IMR-90 (cell line): Measurements from ENCODE around the gene DEDD2. TPM values are rescaled to one million over a fixed set of nuclear protein-coding genes. Genes with fewer than 3 reads are reported as not detected.
A peak's percentile ranks its signal among the peaks of the same experiment; 100 is the strongest.
"Not testable (repeated sequence)": the region's sequence is repeated elsewhere in the genome, so short reads cannot be mapped to it uniquely, and the experiment has no call there.

ENCODE experiments used
- ATAC-seq: fragments of 200-7000 bp; cut with Tn5 transposase; 2 replicates; pipeline ENCODE4 v1.9.1; 2020; ENCODE audit warnings: low read depth, mild to moderate bottlenecking, moderate library complexity
- BruUV-seq: library from RNA; stranded (reverse); fragments of 400-500 nt; replicated peaks from 2 replicates; lab custom pipeline; 2021; lab: Mats Ljungman, UMichigan
- CTCF ChIA-PET: fragments of 300-600 bp; formaldehyde crosslinking; extraction: SDS; loops from one replicate; lab custom pipeline; 2021; ENCODE audit warnings: antibody characterized with exemption; lab: Yijun Ruan, JAX
- POLR2A ChIA-PET: fragments of 300-600 bp; sonication (Branson Sonifier 250); formaldehyde crosslinking; loops from one replicate; lab custom pipeline; 2022; ENCODE audit warnings: antibody characterized with exemption; ENCODE audit not compliant: unreplicated experiment; lab: Charles Lee
- DNase-seq: peaks from one replicate; pipeline ENCODE4 v3.0.0; 2013
- H2AFZ ChIP-seq: replicated peaks from 2 replicates; pipeline ENCODE3; 2013; ENCODE audit warnings: low read length, mild to moderate bottlenecking; ENCODE audit not compliant: poor library complexity
- H2AK5ac ChIP-seq: 2 replicates; pipeline ENCODE4 v1.6.1; 2013; ENCODE audit warnings: low read depth, low read length, inconsistent platforms
- H2AK9ac ChIP-seq: replicated peaks from 2 replicates; pipeline ENCODE3; 2013; ENCODE audit warnings: mild to moderate bottlenecking, low read depth, low read length, moderate library complexity; ENCODE audit not compliant: poor library complexity
- H2BK120ac ChIP-seq: 2 replicates; pipeline ENCODE4 v1.6.1; 2013; ENCODE audit warnings: low read depth, low read length, inconsistent platforms
- H2BK15ac ChIP-seq: 3 replicates; pipeline ENCODE4 v1.6.1; 2013; ENCODE audit warnings: low read depth, low read length, inconsistent platforms
- H2BK20ac ChIP-seq: 2 replicates; pipeline ENCODE4 v1.6.1; 2013; ENCODE audit warnings: low read depth, mild to moderate bottlenecking, inconsistent platforms, low read length, moderate library complexity
- H2BK5ac ChIP-seq: 2 replicates; pipeline ENCODE4 v1.6.1; 2013; ENCODE audit warnings: mild to moderate bottlenecking, low read depth, low read length, inconsistent platforms; ENCODE audit not compliant: poor library complexity, severe bottlenecking
- H3K14ac ChIP-seq: replicated peaks from 2 replicates; pipeline ENCODE4 v1.6.1; 2013; ENCODE audit warnings: low read depth, low read length, inconsistent platforms
- H3K18ac ChIP-seq: 2 replicates; pipeline ENCODE4 v1.6.1; 2013; ENCODE audit warnings: low read depth, low read length, control low read depth
- H3K23ac ChIP-seq: 2 replicates; pipeline ENCODE4 v1.6.1; 2013; ENCODE audit warnings: low read depth, low read length, inconsistent platforms
- H3K27ac ChIP-seq: 2 replicates; pipeline ENCODE4 v1.5.1; 2013; ENCODE audit warnings: mild to moderate bottlenecking, control low read depth, low read length; ENCODE audit not compliant: insufficient read depth
- H3K27me3 ChIP-seq: 2 replicates; pipeline ENCODE4 v1.6.1; 2013; ENCODE audit warnings: low read length; ENCODE audit not compliant: control insufficient read depth, insufficient read depth
- H3K36me3 ChIP-seq: 2 replicates; pipeline ENCODE4 v1.6.1; 2013; ENCODE audit warnings: low read length, mixed read lengths; ENCODE audit not compliant: control insufficient read depth, insufficient read depth
- H3K4ac ChIP-seq: 2 replicates; pipeline ENCODE4 v1.6.1; 2013; ENCODE audit warnings: low read depth, low read length, inconsistent platforms
- H3K4me1 ChIP-seq: 2 replicates; pipeline ENCODE4 v1.6.1; 2013; ENCODE audit warnings: low read length, mixed read lengths; ENCODE audit not compliant: control insufficient read depth, insufficient read depth
- H3K4me2 ChIP-seq: 2 replicates; pipeline ENCODE4 v1.6.1; 2013; ENCODE audit warnings: low read depth, mild to moderate bottlenecking, control low read depth, low read length, moderate library complexity
- H3K4me3 ChIP-seq: 2 replicates; pipeline ENCODE4 v1.5.1; 2013; ENCODE audit warnings: low read depth, mild to moderate bottlenecking, control low read depth, low read length, moderate library complexity; ENCODE audit not compliant: insufficient read depth
- H3K56ac ChIP-seq: 2 replicates; pipeline ENCODE4 v1.6.1; 2013; ENCODE audit warnings: low read length, inconsistent platforms; ENCODE audit not compliant: insufficient read depth; ENCODE audit errors: extremely low read depth
- H3K79me1 ChIP-seq, 2 experiments: 2 replicates each; pipeline ENCODE4 v1.6.1; 2013; ENCODE audit warnings: low read length in 2 of 2, inconsistent platforms in 1 of 2, low read depth in 1 of 2
- H3K9ac ChIP-seq: 2 replicates; pipeline ENCODE4 v1.6.1; 2013; ENCODE audit warnings: low read depth, low read length, control low read depth
- H3K9me1 ChIP-seq: 2 replicates; pipeline ENCODE4 v1.6.1; 2013; ENCODE audit warnings: low read length, inconsistent platforms; ENCODE audit not compliant: insufficient read depth
- H3K9me3 ChIP-seq: 2 replicates; pipeline ENCODE4 v1.6.1; 2013; ENCODE audit warnings: low read length; ENCODE audit not compliant: control insufficient read depth, insufficient read depth
- H4K20me1 ChIP-seq: 2 replicates; pipeline ENCODE4 v1.6.1; 2013; ENCODE audit warnings: low read length, inconsistent platforms; ENCODE audit not compliant: insufficient read depth
- H4K5ac ChIP-seq: 2 replicates; pipeline ENCODE4 v1.6.1; 2013; ENCODE audit warnings: mild to moderate bottlenecking, low read depth, low read length, control low read depth
- H4K8ac ChIP-seq, 2 experiments: 2 replicates each; pipeline ENCODE4 v1.6.1; 2013; ENCODE audit warnings: low read depth in 2 of 2, low read length in 2 of 2, control low read depth in 1 of 2, inconsistent platforms in 1 of 2
- H4K91ac ChIP-seq: 2 replicates; pipeline ENCODE4 v1.6.1; 2013; ENCODE audit warnings: low read depth, low read length, inconsistent platforms; ENCODE audit not compliant: insufficient read depth
- WGBS, 2 experiments: methylation state at CpG; one replicate each; pipeline versions ENCODE4 v1.1.5 to v1.1.7; 2013; ENCODE audit warnings: missing lambda C conversion rate in 2 of 2; ENCODE audit not compliant: insufficient read length in 1 of 2; ENCODE audit errors: extremely low coverage in 2 of 2; 5-methylcytosine and 5-hydroxymethylcytosine counted together
- dilution Hi-C: fragments of 300-500 bp; cut with HindIII; formaldehyde crosslinking; loops from one replicate; pipeline ENCODE4 v1.14.3; 2018; ENCODE audit warnings: low sequenced_read_pairs; ENCODE audit not compliant: unreplicated experiment
- in situ Hi-C: fragments of 300-500 bp; cut with MboI; formaldehyde crosslinking; loops from 3 replicates; pipeline ENCODE4 v1.14.3; 2019; ENCODE audit warnings: low sequenced_read_pairs, inconsistent platforms, mixed read lengths
- intact Hi-C: fragments of 100-400 bp; cut with micrococcal nuclease; formaldehyde crosslinking; loops from 2 replicates; pipeline ENCODE4 v1.10.0; 2022
- polyA plus RNA-seq, 3 experiments: library from polyadenylated mRNA; depleted of rRNA; stranded (reverse); fragments of >200 nt; gene quantifications; 2 replicates each; pipeline ENCODE4 v1.2.3, GENCODE V29; 2012; ENCODE audit warnings: low replicate concordance in 1 of 3
- total RNA-seq: library from RNA; depleted of rRNA; stranded (reverse); fragments of >200 nt; gene quantifications from 2 replicates; pipeline ENCODE4 v1.2.3, GENCODE V29; 2012

The DEDD2 gene
- total and polyA plus RNA-seq, 2 of the 4 experiments (the other 2 are of a cell fraction), result 8.2 to 21.0 TPM

- H2AK5ac ChIP-seq, H2AK9ac ChIP-seq, H3K36me3 ChIP-seq, H4K5ac ChIP-seq, in situ Hi-C loops, H4K91ac ChIP-seq, H2BK15ac ChIP-seq, H4K8ac ChIP-seq, H3K4ac ChIP-seq, POLR2A ChIA-PET, H3K9me1 ChIP-seq, H2BK120ac ChIP-seq, H3K4me2 ChIP-seq, BruUV-seq, H2BK5ac ChIP-seq, dilution Hi-C loops, H3K4me1 ChIP-seq, H4K20me1 ChIP-seq, H3K27me3 ChIP-seq, ATAC-seq, H2BK20ac ChIP-seq, H3K18ac ChIP-seq, H3K14ac ChIP-seq, CTCF ChIA-PET, H3K23ac ChIP-seq, H3K4me3 ChIP-seq, H3K9me3 ChIP-seq, intact Hi-C loops, H3K27ac ChIP-seq, H3K56ac ChIP-seq, H3K9ac ChIP-seq, DNase-seq: not testable (repeated sequence)
- peak overlapping the region; percentile 44 for H2AFZ ChIP-seq
- WGBS, 2 experiments, result no CpG with 5 or more reads among the region's 4 CpGs
- H3K79me1 ChIP-seq, result peaks cover 11 to 23% of the 10 kb centered on the region in 2 experiments
Observed at GRCh38 chr19:42266105-42266504, 48.6 kb upstream of the DEDD2 start.
